ENCODE data around the gene TMC3.

The TMC3 gene

DNA sequence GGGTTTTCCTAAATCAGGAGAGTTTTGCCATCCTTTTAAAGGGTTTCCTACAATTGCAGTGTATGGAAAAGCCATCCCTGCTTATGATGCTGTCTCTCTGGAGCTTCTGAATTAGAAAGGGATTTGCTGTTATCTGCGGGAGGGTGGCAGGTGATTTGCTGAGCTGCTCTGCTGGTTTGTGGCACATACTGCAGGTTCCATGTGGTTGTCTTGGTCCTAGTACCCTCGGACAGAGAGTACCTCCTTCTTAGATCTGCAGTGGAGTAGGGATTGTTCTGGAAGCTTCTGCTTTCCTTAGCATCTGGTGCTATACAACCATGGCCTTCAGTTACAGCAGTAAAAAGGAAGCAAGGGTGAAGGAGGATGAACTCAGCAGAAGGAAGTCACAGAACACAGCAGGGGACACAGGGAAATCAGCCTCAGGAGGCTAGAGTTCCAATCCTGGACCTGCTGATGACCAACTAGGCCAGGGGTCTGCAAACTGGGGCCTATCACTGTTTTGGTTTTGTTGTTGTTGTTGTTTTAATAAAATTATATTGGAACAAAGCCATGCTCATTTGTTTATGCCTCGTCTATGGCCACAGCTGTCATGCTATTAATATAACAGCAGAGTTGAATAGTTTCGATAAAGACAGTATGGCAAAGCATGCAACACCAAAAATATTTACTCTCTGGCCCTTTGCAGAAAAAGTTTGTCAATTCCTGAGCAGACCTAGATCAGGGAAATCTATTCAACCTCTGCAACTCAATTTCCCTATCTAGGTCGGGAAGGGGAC, 89.6 kb downstream of the TMC3 start:
- no peak for TF ChIP-seq CTCF (IDR thresholded peaks at IDR 0.05; ENCODE audit: low read length, missing control alignments)
- H3K4me3 ChIP-seq (replicated peaks; ENCODE audit: low read depth, low read length) = no peak overlapping the region

GRCh38 chr15:81282911-81283310, 91.1 kb downstream of the TMC3 start:
- H3K4me3 ChIP-seq (replicated peaks; ENCODE audit: low read depth, low read length) = no peak overlapping the region
- no peak for DNase-seq (ENCODE audit: low read depth)
- TF ChIP-seq CTCF (IDR thresholded peaks at IDR 0.05; ENCODE audit: low read length, missing control alignments) = no peak

More for the DNA sequence above, 89.6 kb downstream of the TMC3 start:
- DNase-seq (ENCODE audit: low read depth) = no peak

DNA sequence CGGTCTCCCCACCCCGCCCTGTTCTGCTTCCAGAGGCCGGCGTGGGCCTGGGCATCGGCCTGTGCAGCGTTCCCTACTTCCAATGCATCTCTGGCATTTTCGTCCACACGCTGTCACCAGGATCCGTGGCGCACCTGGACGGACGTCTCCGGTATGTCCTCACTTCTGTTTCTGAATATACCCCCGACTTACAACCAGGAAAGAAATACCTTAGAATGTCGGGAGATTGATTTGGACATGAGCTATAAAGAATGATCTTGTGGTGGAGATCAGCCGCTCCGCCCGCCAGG, 91.5 kb downstream of the TMC3 start:
- no peak for TF ChIP-seq CTCF (IDR thresholded peaks at IDR 0.05; ENCODE audit: low read length, missing control alignments)
- no peak overlapping the region for H3K4me3 ChIP-seq (replicated peaks; ENCODE audit: low read depth, low read length)
- no peak for DNase-seq (ENCODE audit: low read depth)

DNA sequence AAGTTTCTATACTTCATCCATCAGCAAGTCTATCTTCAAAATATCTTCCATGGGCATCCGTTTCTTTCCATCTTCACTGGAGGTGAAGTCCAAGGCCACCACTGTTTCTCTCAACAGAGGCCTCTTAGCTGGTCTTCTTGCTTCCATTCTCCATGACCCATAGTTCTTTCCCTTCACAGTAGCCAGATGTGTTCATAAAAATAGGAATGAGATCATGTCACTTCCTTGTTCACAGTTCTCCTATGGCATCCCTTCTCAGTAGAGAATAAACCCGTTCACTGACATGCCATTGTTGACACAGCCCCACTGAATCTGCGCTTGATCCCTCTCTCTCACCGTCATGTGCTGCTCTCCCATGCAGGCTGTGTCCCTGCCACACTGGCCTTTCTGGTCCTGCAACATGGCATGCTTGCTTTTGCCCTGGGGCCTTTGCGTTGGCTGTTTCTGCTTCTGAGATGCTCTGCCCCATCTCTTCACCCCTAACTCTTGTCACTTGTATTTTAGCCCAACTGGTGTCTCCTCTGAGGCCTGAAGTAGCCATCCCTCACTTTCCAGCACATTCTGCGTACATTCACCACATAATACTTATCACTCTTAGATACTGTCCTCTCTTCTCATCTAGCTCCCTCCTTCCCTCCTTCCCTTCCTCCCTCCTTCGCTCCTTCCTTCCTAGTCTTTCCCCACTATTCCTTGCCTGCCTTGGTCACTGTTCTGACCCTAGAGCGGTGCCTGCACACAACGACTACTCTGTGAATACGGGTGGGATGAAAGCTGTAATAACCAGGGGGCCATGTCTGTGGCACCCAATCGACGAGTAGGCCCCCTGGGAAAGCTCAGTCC, 92.0 kb downstream of the TMC3 start:
- no peak for TF ChIP-seq CTCF (IDR thresholded peaks at IDR 0.05; ENCODE audit: low read length, missing control alignments)
- no peak for DNase-seq (ENCODE audit: low read depth)
- H3K4me3 ChIP-seq (replicated peaks; ENCODE audit: low read depth, low read length) = no peak overlapping the region

- no peak for DNase-seq (ENCODE audit: low read depth)
- no peak for TF ChIP-seq CTCF (IDR thresholded peaks at IDR 0.05; ENCODE audit: low read length, missing control alignments)
- H3K4me3 ChIP-seq (replicated peaks; ENCODE audit: low read depth, low read length) = no peak overlapping the region
Measured at GRCh38 chr15:81281456-81281735, 92.6 kb downstream of the TMC3 start.
